ENCODE data around the gene CLCN2.

DNA sequence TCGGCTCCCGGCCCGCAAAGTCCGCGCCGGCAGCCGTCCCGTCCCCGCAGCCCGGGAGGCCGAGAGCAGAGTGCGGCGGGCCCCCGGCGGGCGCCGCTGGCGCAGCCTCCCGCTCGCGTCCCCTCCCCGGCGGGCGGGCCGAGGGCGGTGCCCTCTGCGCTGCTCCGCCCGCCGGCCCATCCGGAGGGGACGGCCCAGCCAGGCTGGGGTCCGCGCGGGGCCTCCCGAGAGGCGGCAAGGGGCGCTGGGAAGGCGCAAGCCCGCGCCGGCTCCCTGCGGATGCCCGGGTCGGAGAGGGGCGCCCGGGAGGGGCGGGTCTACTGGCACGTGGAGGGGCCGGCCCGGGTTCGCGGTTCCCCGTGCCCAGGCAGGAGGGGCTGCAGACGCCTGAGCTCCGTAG is at the start of gene CLCN2, which contains the start of gene POLR2H:
- TF ChIP-seq ZNF70 (CRISPR knock-in tag; IDR thresholded peaks at IDR 0.05) (no peak), SNAI2 (CRISPR knock-in tag; IDR thresholded peaks at IDR 0.05) (no peak), POU6F1 (CRISPR knock-in tag; IDR thresholded peaks at IDR 0.05; ENCODE audit: borderline replicate concordance, low read depth) (no peak), CSDC2 (CRISPR knock-in tag; IDR thresholded peaks at IDR 0.05) (no peak), RARB (CRISPR knock-in tag; IDR thresholded peaks at IDR 0.05) (no peak), CSRNP3 (CRISPR knock-in tag; IDR thresholded peaks at IDR 0.05) (no peak), PATZ1 (CRISPR knock-in tag; IDR thresholded peaks at IDR 0.05; ENCODE audit: borderline replicate concordance) (no peak), OSR1 (CRISPR knock-in tag; IDR thresholded peaks at IDR 0.05) (no peak), ISL1 (CRISPR knock-in tag; IDR thresholded peaks at IDR 0.05) (no peak), TCF4 (CRISPR knock-in tag; IDR thresholded peaks at IDR 0.05; ENCODE audit: borderline replicate concordance) (no peak), ESRRG (CRISPR knock-in tag; IDR thresholded peaks at IDR 0.05) (no peak)
- TF ChIP-seq, protein P1, sequence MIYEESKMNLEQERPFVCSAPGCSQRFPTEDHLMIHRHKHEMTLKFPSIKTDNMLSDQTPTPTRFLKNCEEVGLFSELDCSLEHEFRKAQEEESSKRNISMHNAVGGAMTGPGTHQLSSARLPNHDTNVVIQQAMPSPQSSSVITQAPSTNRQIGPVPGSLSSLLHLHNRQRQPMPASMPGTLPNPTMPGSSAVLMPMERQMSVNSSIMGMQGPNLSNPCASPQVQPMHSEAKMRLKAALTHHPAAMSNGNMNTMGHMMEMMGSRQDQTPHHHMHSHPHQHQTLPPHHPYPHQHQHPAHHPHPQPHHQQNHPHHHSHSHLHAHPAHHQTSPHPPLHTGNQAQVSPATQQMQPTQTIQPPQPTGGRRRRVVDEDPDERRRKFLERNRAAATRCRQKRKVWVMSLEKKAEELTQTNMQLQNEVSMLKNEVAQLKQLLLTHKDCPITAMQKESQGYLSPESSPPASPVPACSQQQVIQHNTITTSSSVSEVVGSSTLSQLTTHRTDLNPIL (CRISPR knock-in tag; IDR thresholded peaks at IDR 0.05; ENCODE audit: low read depth) = no peak
